Fibroblast of peridontal ligament (primary cell): ENCODE measurements around the gene CYLD.
A peak's percentile ranks its signal among the peaks of the same experiment; 100 is the strongest.

Source experiments
- DNase-seq: peaks from one replicate; pipeline ENCODE4 v3.0.0-alpha.2; 2010; ENCODE audit errors: extremely low read depth

CYLD gene

DNA sequence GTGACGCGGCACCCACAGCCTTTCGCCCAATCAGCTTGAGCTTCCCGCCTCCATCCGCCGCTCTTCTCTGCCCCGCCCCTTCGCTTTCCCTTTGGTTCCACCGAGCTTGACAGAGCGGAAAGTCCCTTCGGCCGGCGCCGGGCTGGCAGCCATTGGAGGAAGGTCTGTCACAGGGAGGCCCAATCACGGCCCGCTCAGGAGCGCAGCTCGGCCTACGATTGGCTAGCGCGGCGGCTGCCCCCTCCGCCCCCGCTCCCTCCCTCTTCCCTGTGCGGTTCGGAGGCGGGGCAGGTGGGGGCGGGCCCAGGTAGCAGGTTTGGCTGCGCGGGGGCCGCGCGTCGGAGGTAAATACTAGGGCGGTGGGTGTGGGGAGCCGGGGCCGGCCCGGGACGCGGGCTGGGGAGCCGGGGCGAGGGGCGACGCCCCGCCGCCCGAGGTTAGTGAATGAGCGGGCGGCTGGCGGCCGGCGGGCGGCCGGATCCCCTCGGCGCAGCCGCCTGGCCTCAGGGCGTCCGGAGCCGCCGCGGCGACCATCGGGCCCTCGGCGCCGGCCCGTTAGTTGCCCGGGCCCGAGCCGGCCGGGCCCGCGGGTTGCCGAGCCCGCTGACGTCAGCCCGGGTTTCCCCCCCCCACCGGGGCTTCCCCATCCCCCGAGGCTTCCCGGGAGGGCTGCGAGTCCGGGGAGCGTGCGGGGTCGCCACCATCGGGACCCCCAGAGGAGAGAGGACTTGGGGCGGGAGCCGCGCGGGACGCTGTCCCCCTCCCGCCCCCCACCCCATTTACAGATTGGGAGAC, at the start of gene CYLD:
CYLD (plus strand) TSS at position 306 of the 795 bp plus-strand sequence. CDS start 7,613 bp downstream, outside the sequence.
- DNase-seq, result peak; percentile 99

DNA sequence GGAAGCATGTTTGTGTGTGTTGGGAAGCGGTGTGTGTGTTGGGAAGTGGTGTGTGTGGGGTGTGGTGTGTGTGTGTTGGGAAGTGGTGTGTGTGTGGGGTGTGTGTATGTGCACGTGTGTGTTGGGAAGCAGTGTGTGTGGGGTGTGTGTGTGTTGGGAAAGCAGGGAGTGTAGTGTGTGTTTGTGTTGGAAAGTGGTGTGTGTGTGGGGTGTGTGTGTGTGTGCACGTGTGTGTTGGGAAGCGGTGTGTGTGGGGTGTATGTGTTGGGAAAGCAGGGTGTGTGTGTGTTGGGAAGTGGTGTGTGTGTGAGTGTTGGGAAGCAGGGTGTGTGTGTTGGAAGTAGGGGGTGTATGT, 49.3 kb upstream of the CYLD start:
- DNase-seq, result no peak

- DNase-seq, result no peak
Measured at GRCh38 chr16:50692999-50693781, 48.7 kb upstream of the CYLD start, which contains the start of gene NOD2. Gene NOD2, plus strand, starts transcription at chr16:50693606. Its CDS starts 5,890 bp downstream, at chr16:50699496.

DNA sequence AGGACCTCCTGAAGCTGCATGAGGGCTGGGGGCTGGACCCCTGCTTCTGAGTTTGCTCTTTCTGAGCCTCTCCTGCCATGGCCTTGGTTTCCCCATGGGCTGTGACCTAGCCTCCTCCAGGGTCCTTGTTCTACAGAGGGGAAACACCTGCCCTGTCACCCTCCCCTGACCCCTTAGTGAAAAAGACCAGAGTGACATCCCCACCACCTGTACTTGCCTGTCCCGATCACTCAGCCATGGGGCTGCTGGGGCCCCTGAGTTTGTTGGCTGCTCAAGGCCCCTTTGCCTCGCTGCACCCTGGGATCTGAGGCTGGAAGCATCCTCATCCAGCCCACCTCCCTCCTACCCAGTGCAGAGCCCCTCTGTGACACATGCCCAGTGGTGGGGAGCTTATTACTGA, 47.7 kb upstream of the CYLD start:
- no peak for DNase-seq

GRCh38 chr16:50695017-50696000, 46.6 kb upstream of the CYLD start:
- no peak for DNase-seq

- no peak for DNase-seq
Measured at GRCh38 chr16:50696126-50696525, 45.8 kb upstream of the CYLD start.

- no peak for DNase-seq
Measured at GRCh38 chr16:50696575-50697420, 45.1 kb upstream of the CYLD start.

- DNase-seq, result no peak
Measured at GRCh38 chr16:50697421-50697715, 44.5 kb upstream of the CYLD start.

DNA sequence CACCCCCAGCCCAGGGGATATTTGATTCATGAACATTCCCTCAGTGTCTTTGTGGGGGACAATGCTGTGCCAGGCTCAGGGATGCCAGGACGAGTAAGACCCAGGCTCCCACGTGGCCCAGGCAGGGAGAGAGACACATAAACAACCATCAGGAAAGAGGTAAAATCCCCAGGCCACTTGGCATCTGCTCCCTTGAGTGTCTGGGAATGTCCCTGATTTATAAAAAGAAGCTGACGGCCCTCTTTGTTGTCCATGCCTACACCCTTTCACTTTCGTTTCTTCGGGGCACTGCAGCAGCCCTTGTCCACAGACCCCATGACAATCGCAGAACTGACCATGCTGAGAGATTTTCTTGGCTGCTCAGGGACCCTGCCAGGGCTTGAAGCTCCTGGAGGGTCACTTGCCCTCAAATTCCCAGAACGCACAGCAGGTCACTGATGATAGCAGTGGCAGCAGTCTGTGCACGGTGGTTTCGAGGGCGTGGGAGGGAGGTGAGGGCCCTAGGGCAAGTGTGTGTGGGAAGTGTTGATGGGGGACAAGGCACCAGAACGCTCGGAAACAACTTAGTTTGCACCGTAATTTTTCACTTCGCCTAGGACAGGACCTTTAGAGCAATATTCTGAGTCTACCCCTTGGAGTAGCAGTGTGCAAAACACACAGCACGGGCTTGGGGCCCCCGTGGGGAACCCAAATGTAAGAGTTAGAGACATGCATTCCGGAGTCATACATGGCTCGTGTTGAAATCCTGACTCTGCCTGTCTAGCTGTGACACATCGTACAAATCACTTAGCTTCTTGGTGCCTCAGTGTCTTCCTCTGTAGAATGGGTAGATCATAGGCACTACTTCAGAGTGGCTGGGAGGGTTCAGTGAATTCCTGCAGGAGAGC, 43.8 kb upstream of the CYLD start:
- peak; percentile 55 for DNase-seq

DNA sequence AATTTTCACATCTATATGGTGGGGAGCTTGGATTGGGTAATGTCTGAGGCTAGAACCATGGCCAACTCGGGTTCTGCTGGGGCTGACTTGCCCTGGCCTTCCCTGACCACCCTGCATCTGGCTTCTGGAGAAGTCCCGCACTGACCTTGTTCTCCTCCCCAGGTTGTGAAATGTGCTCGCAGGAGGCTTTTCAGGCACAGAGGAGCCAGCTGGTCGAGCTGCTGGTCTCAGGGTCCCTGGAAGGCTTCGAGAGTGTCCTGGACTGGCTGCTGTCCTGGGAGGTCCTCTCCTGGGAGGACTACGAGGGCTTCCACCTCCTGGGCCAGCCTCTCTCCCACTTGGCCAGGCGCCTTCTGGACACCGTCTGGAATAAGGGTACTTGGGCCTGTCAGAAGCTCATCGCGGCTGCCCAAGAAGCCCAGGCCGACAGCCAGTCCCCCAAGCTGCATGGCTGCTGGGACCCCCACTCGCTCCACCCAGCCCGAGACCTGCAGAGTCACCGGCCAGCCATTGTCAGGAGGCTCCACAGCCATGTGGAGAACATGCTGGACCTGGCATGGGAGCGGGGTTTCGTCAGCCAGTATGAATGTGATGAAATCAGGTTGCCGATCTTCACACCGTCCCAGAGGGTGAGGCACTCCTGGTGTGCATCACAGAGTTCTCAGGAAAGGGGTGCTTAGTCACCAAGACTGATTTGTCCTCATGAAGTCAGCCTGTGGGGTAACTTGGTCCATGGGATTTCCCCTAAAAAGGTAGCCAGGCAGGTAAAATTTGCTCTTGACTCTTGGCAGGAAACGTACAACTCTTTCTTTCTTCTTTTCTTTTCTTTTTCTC, 42.3 kb upstream of the CYLD start:
- no peak for DNase-seq

GRCh38 chr16:50702725-50703124, 39.2 kb upstream of the CYLD start:
- no peak for DNase-seq

GRCh38 chr16:50704245-50704644, 37.6 kb upstream of the CYLD start:
- DNase-seq, result no peak

DNA sequence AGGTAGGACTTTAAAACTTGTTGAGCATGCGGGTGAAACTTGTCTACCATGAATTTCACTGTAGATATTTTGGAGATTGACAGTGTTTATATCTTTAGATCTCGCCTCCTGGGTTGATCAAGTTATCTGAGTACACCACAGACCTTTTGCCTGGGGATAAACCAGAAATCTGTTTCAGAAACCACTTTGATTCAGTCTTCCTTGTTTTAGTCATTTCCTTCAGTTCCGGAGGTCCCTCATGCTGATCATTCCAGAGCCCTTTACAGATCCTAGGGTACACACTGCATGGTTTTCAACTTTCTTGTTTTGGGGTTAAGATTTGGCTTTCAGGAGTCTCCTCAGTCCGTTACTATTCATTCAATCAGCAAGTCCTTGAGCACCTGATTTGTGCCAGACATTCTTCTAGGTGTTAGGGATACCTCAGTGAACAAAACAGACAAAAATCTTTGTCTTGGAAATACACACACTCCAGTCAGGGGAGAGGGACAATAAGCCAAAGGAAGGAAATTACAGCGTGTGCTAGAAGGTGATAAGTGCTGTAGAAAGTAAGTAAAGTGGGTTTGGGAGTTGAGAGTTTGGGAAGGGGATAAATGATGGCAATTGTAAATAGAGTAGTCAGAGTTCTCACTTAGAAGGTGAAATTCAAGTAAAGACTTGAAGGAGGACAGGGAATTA, 36.3 kb upstream of the CYLD start:
- DNase-seq, result no peak

- no peak for DNase-seq
Measured at GRCh38 chr16:50706250-50706649, 35.6 kb upstream of the CYLD start.

GRCh38 chr16:50708373-50709060, 33.4 kb upstream of the CYLD start:
- no peak for DNase-seq

GRCh38 chr16:50709061-50709684, 32.7 kb upstream of the CYLD start:
- no peak for DNase-seq

DNA sequence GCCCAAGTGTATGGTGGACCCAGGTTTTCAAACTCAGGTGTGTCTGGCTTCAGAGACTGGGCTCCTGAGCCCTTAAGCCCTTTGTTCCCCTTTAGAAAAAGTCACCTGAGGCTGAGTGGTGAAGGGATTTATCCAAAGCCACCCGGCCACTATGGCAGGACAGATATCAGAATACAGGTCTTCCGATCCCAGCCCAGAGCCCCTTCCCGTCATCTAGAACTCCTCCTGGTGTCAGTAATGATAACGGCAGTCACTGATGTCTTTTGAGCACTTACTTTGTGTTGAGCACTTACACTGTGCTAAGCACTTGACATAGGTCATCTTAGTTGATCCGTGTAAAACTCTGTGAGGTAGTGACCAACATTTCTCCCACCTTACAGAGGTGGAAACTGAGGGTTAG, 31.9 kb upstream of the CYLD start:
- no peak for DNase-seq

DNA sequence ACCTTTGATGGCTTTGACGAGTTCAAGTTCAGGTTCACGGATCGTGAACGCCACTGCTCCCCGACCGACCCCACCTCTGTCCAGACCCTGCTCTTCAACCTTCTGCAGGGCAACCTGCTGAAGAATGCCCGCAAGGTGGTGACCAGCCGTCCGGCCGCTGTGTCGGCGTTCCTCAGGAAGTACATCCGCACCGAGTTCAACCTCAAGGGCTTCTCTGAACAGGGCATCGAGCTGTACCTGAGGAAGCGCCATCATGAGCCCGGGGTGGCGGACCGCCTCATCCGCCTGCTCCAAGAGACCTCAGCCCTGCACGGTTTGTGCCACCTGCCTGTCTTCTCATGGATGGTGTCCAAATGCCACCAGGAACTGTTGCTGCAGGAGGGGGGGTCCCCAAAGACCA, 30.8 kb upstream of the CYLD start:
- no peak for DNase-seq
